Measurements from ENCODE around the gene SLC31A2. TPM values are rescaled to one million over a fixed set of nuclear protein-coding genes. Genes with fewer than 3 reads are reported as not detected.

The SLC31A2 gene, protein sequence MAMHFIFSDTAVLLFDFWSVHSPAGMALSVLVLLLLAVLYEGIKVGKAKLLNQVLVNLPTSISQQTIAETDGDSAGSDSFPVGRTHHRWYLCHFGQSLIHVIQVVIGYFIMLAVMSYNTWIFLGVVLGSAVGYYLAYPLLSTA
- 25.4 and 26.0 TPM in 2 replicates for total RNA-seq

GRCh38 chr9:113150670-113151611 lies at the start of gene SLC31A2:
TSS of gene SLC31A2 (plus strand) at chr9:113151007. CDS start at chr9:113151075, 68 bp downstream.

Other genes starting within 250 kb of the SLC31A2 start
- 3.5 and 5.9 TPM in 2 replicates for gene ZNF883, start 138.8 kb upstream of the SLC31A2 start, total RNA-seq
- gene ZFP37, start 94.3 kb upstream of the SLC31A2 start, total RNA-seq = 0.63 and 1.1 TPM in 2 replicates
- gene FKBP15, start 70.3 kb downstream of the SLC31A2 start, total RNA-seq = 10.9 and 17.1 TPM in 2 replicates
- gene SLC31A1, start 70.5 kb downstream of the SLC31A2 start, total RNA-seq = 11.3 and 17.5 TPM in 2 replicates
- 36.1 and 49.1 TPM in 2 replicates for gene CDC26, start 124.6 kb downstream of the SLC31A2 start, total RNA-seq
- gene PRPF4, start 124.7 kb downstream of the SLC31A2 start, total RNA-seq = 31.2 and 33.0 TPM in 2 replicates
- gene RNF183, start 152.4 kb downstream of the SLC31A2 start, total RNA-seq = 0.21 TPM in 1 of 2 replicates, not detected in the other
- gene WDR31, start 189.3 kb downstream of the SLC31A2 start, total RNA-seq = 0.33 and 1.7 TPM in 2 replicates
- gene BSPRY, start 198.5 kb downstream of the SLC31A2 start, total RNA-seq = 15.2 and 15.3 TPM in 2 replicates
- gene HDHD3, start 226.0 kb downstream of the SLC31A2 start, total RNA-seq = 18.0 and 21.3 TPM in 2 replicates

Data from airway epithelial cell (primary cell).